GM20431 (cell line): ENCODE data around the gene GFI1.

Experiments used
- in situ Hi-C: fragments of 300-500 bp; cut with MseI, MboI; formaldehyde crosslinking; loops from one replicate; pipeline ENCODE4 v1.15.0; 2020; ENCODE audit warnings: low sequenced_read_pairs; ENCODE audit not compliant: unreplicated experiment

The GFI1 gene

DNA sequence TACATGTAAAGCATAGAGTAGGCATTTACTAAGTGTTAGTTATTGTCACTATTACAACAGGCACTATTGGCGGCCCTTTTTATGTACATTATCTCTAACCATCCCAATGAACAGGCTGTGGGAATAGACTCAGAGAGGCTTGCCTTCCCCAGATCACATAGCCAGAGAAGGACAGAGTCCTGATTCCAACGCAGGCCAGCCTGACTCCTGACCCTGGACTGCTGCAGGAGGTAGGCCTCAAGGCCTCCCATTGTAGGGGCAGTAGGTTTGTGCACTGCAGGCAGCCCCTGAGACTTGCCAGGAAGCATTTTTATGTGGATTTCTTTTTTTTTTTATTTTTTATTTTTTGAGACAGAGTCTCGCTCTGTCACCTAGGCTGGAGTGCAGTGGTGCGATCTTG lies 6.4 kb upstream of the GFI1 start:
- in situ Hi-C loops, result no loop called here

- in situ Hi-C loops, result loop anchor here (10.0 kb wide), 1 partner anchor 106 kb away; no protein-coding TSS in a partner anchor
Observed at GRCh38 chr1:92488832-92489231, 2.1 kb upstream of the GFI1 start.

DNA sequence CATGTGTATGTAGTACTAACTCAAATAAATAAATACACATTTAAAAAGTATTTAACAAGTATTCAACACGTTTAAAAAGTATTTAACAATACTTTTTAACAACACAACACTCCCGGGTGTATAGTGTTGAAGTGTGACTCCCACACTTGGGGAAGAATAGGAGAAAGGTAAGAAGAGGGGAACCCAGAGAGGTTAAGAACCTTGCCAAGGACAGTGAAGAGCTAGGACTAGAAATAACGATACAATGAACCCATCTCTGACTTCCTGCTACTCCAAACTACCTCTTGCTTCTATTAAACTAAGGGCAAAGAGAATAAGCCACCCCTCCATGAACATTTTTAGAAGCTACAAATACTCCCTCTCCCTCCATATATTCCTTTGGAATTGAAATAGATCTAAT lies 1.7 kb upstream of the GFI1 start:
- in situ Hi-C loops, result loop anchor here (10.0 kb wide), 1 partner anchor 106 kb away; no protein-coding TSS in a partner anchor

GRCh38 chr1:92487078-92487605 lies 417 bp upstream of the GFI1 start:
- in situ Hi-C loops, result loop anchor here (10.0 kb wide), 1 partner anchor 108 kb away; no protein-coding TSS in a partner anchor

DNA sequence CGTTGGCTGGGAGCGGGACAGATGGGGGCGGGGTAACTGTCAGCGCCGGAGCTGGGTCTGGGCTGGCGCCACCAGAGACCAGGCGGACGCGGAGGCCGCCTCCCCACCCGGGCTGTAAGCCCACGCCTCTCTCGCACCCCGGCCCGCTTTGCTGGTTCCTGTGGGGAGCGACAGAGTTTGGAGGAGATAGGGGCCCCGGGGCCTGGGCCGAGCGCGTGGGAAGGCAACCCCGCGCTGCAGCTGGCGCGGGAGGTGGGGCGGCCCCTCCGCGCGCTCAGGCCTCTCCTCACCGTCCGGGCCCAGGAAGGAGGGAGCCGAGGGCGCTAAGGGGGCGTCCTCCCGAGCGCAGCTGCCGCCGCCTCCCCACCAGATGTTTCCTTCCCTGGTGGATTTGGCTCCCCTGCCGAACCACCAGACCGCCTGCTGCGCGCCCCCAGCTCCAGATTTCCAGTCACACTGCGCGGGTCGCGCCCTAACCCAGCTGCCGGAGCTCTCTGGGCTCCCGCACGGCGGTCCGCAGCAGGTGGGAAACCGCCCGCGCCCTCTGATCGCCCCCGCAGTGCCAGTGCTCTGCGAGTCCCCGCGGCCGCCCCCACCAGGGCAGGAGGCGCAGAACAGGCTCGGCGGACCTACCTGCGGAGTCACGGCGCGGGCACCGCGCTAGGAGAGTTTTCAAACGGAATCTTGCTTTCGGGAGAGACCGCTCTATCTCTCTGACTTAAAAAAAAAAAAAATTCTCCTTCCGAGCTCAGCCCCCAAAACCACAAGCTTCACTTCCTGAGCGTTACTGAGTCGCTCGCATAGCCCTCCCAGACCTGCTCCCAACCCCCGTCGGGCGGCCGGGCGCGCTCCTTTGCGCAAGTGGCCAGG lies 1.1 kb downstream of the GFI1 start:
- in situ Hi-C loops, result loop anchor here (10.0 kb wide), 1 partner anchor 109 kb away; no protein-coding TSS in a partner anchor

GRCh38 chr1:92484472-92485380 lies 2.0 kb downstream of the GFI1 start:
- in situ Hi-C loops, result loop anchor here (10.0 kb wide), 1 partner anchor 110 kb away; no protein-coding TSS in a partner anchor

DNA sequence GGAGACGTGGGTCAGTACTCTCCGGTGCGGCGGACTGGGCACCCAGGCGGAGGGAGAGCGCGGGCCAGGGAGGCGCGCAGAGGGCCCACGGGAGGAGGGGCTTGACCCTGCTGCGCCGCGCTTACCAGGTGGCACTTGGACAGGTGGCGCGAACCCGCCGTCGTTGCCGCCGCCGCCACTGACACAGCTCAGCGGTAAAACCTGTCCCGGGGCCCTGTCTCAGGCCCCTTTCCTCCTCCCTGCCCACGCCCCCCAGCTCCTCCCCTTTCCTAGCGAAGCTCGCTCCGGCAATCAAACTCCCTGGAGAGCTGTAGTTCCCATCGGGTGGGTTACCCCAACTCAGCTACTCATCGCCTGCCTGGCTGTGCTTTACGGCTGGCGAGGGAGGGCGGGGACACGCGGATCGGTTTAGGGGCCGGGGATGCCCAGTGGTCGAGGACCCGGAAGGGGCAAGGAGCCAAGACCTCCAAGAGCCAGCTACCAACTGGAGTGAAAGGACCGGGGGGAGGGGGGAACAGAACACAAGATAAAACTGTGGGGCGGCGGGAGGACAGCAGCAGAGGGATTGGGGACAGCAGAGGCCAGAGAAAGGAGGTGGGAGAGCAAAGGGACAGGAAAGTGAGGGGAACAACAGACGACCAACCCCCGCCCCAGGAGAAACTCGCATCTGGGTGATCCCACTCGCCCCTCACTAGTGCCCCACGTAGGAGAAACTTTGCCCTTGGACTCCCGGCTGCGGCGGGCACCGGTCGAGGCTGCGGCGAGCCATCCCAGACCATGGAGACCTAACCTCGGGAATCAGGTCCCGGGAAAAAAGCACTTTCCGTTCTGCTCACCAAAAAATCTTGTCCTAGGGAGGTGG lies 2.9 kb downstream of the GFI1 start:
- in situ Hi-C loops, result loop anchor here (10.0 kb wide), 1 partner anchor 111 kb away; no protein-coding TSS in a partner anchor

DNA sequence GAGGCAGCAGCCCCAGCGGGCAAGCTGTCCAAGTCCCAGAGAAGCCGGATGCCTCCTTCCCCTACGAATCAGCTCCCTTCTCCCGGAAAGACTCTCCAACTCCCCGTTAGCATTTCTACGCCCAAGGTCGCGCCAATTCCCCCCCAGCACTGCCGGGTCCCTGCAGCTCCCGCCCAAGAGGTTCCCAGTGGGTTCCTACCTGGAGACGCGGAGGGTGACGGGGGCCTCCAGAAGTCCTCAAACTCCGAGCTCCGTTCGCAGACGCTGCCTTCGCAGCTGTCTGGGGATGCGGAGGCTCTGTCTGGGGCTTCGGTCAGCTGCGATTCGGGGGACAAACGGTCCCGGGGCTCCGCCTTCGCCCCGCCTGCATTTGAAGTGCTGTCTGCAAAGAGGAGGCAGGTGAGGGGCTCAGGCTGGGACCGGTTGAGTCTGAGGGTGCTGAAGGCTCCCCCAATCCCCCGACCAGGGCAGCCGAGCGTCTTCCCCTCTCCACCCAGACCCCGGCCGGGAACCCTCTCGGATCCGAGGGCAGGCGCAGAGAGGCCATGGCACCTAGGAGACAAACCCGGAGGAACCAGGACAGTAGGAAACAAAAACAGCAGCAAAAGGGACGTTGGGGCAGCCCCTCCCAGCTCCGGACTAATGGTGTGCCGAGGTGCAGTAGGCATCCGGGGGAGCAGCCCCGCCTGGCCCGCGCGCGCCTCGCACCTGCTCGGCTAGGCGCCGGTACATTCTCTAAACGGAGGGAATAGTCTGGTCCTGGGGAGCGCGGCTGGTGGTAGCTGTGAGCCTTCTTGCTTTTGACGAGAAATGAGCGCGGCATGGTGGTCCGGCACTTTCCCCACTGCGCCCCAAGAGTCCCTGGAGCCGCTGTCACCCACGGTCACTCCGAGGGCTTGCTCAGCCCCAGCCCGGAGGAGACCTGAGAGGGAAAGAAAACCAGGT lies 3.8 kb downstream of the GFI1 start:
- in situ Hi-C loops, result loop anchor here (10.0 kb wide), 1 partner anchor 112 kb away; no protein-coding TSS in a partner anchor

DNA sequence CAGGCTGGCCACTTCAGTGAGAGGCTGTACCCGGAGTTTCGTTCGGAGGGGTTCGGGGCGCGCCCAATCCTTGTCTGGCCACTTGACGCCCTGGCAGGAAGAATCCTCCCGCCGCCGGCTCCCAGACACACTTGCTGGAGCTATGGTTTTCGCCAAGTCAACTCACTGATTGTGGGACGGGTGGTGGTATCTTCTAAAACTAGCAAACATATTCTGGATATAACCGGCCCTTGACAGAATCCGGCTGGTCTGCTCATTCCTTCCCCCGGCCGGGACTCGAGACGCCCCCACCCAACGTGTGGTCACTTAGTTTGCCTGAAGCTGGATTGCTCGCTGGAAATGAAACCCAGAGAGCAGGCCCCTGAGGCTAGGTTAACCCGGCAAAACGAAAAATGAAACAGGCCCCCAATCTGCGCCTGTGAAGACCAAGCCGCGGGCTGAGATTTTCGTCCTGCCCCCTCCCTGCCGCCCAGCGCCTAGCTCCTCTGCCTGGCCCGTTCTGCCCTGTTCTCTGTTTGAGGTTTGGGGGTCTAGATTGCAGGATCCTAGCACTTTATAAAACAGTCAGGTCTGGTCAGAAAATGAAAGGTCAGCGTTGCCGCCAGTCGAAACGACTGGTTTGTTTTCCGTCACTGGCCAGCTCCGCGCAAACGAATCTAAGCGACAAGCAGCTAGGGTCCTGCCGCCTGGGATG lies 4.6 kb downstream of the GFI1 start:
- in situ Hi-C loops, result loop anchor here (10.0 kb wide), 1 partner anchor 113 kb away; no protein-coding TSS in a partner anchor

- in situ Hi-C loops, result loop anchor here (10.0 kb wide), 1 partner anchor 113 kb away; no protein-coding TSS in a partner anchor
Observed at GRCh38 chr1:92481599-92481925, 5.2 kb downstream of the GFI1 start.

GRCh38 chr1:92480813-92481598 lies 5.7 kb downstream of the GFI1 start:
- in situ Hi-C loops, result loop anchor here (10.0 kb wide), 1 partner anchor 114 kb away; no protein-coding TSS in a partner anchor

GRCh38 chr1:92480200-92480812 lies 6.4 kb downstream of the GFI1 start:
- in situ Hi-C loops, result loop anchor here (10.0 kb wide), 1 partner anchor 114 kb away; no protein-coding TSS in a partner anchor

DNA sequence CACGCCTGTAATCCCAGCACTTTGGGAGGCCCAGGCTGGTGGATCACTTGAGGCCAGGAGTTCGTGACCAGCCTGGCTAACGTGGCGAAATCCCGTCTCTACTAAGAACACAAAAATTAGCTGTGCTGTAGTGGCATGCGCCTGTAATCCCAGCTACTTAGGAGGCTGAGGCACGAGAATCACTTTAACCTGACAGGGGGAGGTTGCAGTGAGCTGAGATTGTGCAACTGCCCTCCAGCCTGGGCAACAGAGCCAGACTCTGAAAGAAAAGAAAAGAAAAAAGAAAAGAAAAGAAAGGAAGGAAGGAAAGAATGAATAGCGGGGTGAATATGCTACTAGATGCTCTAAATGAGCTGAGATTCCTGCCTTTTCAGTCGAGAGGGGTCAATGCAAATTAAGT lies 7.1 kb downstream of the GFI1 start:
- in situ Hi-C loops, result no loop called here

DNA sequence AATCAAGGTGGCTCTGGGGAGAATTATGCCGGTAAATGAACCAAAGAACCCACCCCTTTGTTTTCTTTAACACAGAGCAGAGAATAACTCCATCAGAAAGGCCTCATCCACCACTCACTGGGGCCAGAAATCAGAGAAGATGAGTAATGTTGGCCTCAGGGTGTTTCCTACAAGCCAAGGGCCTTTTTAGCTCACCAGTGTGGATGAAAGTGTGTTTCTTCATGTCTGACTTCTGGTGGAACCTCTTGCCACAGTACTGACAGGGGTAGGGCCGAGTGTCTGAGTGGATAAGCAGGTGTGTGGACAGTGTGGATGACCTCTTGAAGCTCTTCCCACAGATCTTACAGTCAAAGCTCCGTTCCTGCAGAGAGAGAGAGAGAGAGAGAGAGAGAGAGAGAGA lies 8.3 kb downstream of the GFI1 start:
- in situ Hi-C loops, result no loop called here

GRCh38 chr1:92476071-92476631 lies 10.6 kb downstream of the GFI1 start:
- in situ Hi-C loops, result no loop called here

- in situ Hi-C loops, result no loop called here
Observed at GRCh38 chr1:92475029-92475428, 11.7 kb downstream of the GFI1 start.
